Fibroblast of upper back skin (primary cell): ENCODE measurements around the gene TAF13.
"Not testable (repeated sequence)": the region's sequence is repeated elsewhere in the genome, so short reads cannot be mapped to it uniquely, and the experiment has no call there.

Source experiments
- DNase-seq: peaks from one replicate; pipeline ENCODE4 v3.0.0-alpha.2; 2013

The TAF13 gene

GRCh38 chr1:109045595-109045994 is 30.2 kb downstream of the TAF13 start:
- no peak for DNase-seq

DNA sequence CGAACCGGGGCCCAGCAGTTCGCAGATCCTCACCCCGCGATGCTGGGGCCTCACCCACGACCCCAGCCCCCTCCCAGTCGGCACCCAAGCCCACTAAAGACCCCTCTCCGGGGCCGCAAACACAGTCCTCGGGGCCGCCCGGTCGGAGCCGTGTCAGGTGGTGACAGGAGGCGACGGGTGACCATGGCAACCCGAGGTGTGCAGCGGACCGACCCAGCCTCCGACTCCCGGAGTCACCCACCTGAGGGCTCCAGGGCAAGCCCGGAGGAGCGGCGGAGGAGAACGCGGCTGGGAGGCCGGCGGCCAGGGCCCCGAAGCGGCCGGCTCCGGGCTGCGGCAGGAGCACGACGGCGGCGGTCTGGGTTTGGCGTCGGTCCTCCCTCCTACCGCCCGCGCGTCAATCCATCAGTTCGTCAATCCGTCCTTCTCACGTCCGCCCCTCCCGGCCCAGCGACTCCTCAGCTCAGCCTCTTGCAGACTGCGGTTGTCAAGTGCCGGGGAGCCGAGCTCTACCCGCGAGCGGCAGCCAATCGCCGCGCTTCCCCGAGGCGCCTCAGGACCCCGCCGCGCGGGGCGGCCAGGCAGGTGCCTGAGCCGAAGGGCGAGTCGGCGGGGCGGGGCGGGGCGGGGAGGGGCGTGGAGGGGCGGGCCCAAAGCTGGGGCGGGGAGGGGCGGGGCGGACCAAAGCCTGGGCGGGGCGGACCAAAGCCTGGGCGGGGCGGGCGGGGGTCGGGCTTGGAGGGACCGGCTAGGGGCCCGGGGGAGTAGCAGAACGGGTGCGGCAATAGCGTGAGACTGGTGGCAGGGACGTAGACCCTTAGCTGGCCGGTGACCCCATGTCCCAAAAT is 34.0 kb downstream of the TAF13 start, which contains the start of gene WDR47:
WDR47 (minus strand) TSS at position 482 of the 848 bp plus-strand sequence. CDS start 18,590 bp downstream, outside the sequence.
- DNase-seq = peak; percentile 95

DNA sequence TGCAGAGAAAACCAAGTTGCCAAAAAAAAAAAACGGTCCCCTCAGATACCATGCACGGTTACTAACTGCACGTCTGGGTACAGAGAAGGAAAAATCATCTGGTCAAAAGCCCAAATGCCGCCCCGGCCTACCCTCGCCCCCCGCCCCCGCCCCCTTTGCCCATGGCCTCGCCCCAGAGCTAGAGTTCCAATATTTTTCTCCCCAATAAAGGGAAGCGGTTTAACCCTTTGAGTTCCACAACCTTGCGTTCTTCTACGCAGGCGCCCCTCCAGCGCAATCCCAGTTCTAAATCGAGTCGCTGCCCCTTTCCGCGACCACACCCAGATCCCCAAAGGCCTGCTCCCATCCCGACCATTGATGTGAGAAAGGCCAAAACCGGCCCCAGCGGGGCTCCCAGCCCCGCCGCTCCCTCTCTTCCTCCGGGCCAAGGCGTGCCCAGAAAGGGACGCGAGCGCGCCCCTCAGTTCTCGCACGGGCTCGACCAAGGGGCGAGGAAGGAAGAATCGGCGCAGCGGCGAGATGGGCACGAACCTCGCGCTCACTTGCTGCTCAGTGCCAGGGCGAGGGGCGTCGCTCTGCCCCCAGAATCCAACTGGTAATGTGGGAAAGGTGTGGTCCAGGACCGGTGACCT is 34.7 kb downstream of the TAF13 start:
- DNase-seq = peak; percentile 16

DNA sequence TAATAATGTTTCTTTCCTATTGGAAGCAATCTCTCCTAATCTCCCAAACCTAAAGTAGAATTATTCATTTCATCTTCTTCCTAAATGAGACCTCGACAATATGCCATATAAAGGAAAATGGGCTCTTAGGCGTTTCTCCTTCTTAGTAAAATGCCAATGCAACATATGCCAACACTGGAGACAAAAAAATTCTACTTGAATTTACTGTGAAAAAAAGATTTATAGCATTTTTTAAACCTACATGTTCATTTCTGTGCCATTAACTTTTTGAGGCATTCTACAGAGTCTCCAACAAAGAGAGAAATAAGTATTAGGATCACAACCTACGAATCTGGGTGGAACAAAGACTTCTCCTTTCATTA is 35.2 kb downstream of the TAF13 start:
- no peak for DNase-seq

DNA sequence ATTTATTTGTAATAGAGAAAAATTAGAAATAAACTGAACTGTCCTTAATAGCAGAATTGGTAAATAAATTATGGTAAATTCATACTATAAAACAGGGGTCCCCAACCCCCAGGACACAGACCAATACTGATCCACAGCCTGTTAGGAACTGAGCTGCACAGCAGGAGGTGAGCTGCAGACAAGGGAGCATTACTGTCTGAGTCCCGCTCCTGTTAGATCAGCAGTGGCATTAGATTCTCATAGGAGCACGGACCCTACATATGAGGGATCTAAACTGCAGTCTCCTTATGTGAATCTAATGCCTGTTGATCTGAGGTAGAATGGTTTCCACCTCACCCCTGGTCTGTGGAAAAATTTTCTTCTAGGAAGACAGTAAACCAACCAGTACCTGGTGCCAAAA is 41.4 kb downstream of the TAF13 start:
- DNase-seq = no peak

- not testable (repeated sequence) for DNase-seq
These were observed 46.3 kb downstream of the TAF13 start for GRCh38 chr1:109029493-109029892.

DNA sequence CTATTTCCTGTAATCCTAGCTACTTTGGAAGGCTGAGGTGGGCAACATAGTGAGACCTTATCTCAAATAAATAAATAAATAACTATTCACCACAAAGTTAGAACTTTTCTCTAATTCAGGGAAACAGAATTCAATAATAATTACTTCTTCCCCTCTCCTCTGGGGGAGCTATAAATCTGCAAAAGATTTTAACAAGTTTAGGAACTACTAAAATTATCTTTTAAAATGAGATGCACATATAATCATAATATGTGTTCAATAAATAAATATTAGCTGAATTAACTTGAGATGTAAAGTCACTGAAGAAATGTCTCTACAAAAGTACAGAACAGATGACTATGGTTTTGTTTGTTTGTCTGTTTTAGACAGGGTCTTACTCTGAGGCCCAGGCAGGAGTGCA is 48.0 kb downstream of the TAF13 start:
- DNase-seq = no peak

- peak; percentile 10 for DNase-seq
These were observed 50.1 kb downstream of the TAF13 start for GRCh38 chr1:109025694-109026093.

- no peak for DNase-seq
These were observed 51.2 kb downstream of the TAF13 start for GRCh38 chr1:109024646-109025045.

GRCh38 chr1:109020693-109021257 is 55.0 kb downstream of the TAF13 start:
- no peak for DNase-seq

DNA sequence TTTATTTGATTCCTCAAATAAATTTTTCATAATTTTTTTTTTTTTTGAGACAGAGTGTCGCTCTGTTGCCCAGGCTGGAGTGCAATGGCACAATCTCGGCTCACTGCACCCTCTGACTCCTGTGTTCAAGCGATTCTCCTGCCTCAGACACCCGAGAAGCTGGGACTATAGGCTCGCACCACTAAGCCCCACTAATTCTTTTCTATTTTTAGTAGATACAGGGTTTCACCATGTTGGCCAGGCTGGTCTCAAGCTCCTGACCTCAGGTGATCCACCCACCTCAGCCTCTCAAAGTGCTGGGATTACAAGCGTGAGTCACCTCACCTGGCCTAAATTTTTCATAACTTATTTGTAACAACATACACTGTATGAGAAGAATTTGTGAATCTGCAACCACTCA is 58.1 kb downstream of the TAF13 start:
- DNase-seq = not testable (repeated sequence)

DNA sequence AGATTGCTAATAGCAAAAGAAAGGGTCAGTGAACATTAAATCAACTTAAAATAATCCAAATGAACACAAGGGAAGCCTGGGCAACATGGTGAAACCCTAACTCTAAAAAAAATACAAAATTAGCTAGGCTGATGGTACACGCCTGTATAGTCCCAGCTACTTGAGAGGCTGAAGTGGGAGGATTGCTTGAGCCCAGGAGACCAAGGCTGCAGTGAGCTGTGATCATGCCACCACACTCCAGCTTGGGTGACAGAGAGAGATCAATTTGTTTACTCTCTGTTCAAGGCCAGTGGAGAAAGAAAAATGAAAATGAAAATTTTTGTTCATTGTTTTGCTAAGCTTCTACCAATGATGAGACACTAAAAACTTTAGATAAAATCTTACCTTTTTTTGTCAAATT is 58.7 kb downstream of the TAF13 start:
- no peak for DNase-seq
